Neural cell (in vitro differentiated cells): ENCODE results near the gene SLC44A2. TPM values are rescaled to one million over a fixed set of nuclear protein-coding genes. Genes with fewer than 3 reads are reported as not detected.

Experiments used
- H2AFZ ChIP-seq: fragments of 200-600, 300-800 bp; sonication (generic), shearing (Covaris generic); 2 replicates; pipeline ENCODE4 v1.6.0; 2014; ENCODE audit warnings: low read depth, mild to moderate bottlenecking, antibody characterized with exemption, low read length, moderate library complexity
- H3F3A ChIP-seq: fragments of 200-600 bp; shearing (Covaris generic); 2 replicates; pipeline ENCODE4 v1.6.1; 2016; ENCODE audit warnings: mild to moderate bottlenecking, moderate library complexity, mixed read lengths, antibody characterized with exemption, low read length; ENCODE audit not compliant: insufficient read depth, poor library complexity, severe bottlenecking
- H3K27ac ChIP-seq: fragments of 200-600, 300-800 bp; sonication (generic), shearing (Covaris generic); 2 replicates; pipeline ENCODE4 v1.5.1; 2014; ENCODE audit warnings: mild to moderate bottlenecking, low read length, moderate library complexity
- H3K27me3 ChIP-seq: fragments of 300-800, 200-600 bp; sonication (generic), shearing (Covaris generic); 2 replicates; pipeline ENCODE4 v1.6.0; 2014; ENCODE audit warnings: mild to moderate bottlenecking, low read depth, low read length, moderate library complexity; ENCODE audit not compliant: insufficient read depth
- H3K36me3 ChIP-seq: fragments of 300-800, 200-600 bp; sonication (generic), shearing (Covaris generic); 2 replicates; pipeline ENCODE4 v1.5.1; 2014; ENCODE audit warnings: mild to moderate bottlenecking, antibody characterized with exemption, low read length, moderate library complexity; ENCODE audit not compliant: insufficient read depth
- H3K4me2 ChIP-seq: fragments of 300-800, 200-600 bp; sonication (generic), shearing (Covaris generic); 2 replicates; pipeline ENCODE4 v1.6.0; 2014; ENCODE audit warnings: mild to moderate bottlenecking, low read length
- H3K4me3 ChIP-seq: fragments of 300-800, 200-600 bp; sonication (generic), shearing (Covaris generic); 2 replicates; pipeline ENCODE4 v1.5.1; 2014; ENCODE audit warnings: mild to moderate bottlenecking, low read length, moderate library complexity
- H3K79me2 ChIP-seq: fragments of 200-600 bp; shearing (Covaris generic); replicated peaks from 2 replicates; pipeline ENCODE4 v1.6.0; 2014; ENCODE audit warnings: mild to moderate bottlenecking, low read length, moderate library complexity; ENCODE audit not compliant: insufficient read depth
- H3K9ac ChIP-seq: fragments of 300-800, 200-600 bp; sonication (generic), shearing (Covaris generic); 2 replicates; pipeline ENCODE4 v1.6.1; 2016; ENCODE audit warnings: mild to moderate bottlenecking, low read length, mixed read lengths
- H3K9me2 ChIP-seq: fragments of 200-600 bp; shearing (Covaris generic); 2 replicates; pipeline ENCODE4 v1.6.1; 2016; ENCODE audit warnings: mild to moderate bottlenecking, low read length, mixed read lengths; ENCODE audit not compliant: insufficient read depth
- H3K9me3 ChIP-seq: fragments of 200-600, 300-800 bp; sonication (generic), shearing (Covaris generic); 2 replicates; pipeline ENCODE4 v1.6.1; 2016; ENCODE audit warnings: mild to moderate bottlenecking, mixed run types, low read length, moderate library complexity, mixed read lengths
- H4K20me1 ChIP-seq: fragments of 200-600 bp; shearing (Covaris generic); 2 replicates; pipeline ENCODE4 v1.6.1; 2016; ENCODE audit warnings: mild to moderate bottlenecking, mixed run types; ENCODE audit not compliant: insufficient read depth
- EP300 ChIP-seq: fragments of 450-650 bp; conservative IDR thresholded peaks from 2 replicates; pipeline ENCODE4 v1.6.1; 2014; ENCODE audit warnings: antibody characterized with exemption, mild to moderate bottlenecking, moderate library complexity; ENCODE audit not compliant: poor library complexity, severe bottlenecking
- EZH2 ChIP-seq: fragments of 200-600, 300-800 bp; shearing (Covaris generic), sonication (generic); IDR thresholded peaks from 2 replicates; pipeline ENCODE4 v1.6.1; 2014; ENCODE audit warnings: antibody characterized with exemption, low read length, borderline replicate concordance, mild to moderate bottlenecking; ENCODE audit not compliant: insufficient read depth, poor library complexity, severe bottlenecking
- MXI1 ChIP-seq: fragments of 450-650 bp; conservative IDR thresholded peaks from 2 replicates; pipeline ENCODE4 v1.6.1; 2014; ENCODE audit warnings: antibody characterized with exemption, mild to moderate bottlenecking; ENCODE audit not compliant: poor library complexity, severe bottlenecking
- POLR2AphosphoS5 ChIP-seq: IDR thresholded peaks from 2 replicates; pipeline ENCODE4 v1.6.1; 2012
- RAD21 ChIP-seq: fragments of 450-650 bp; conservative IDR thresholded peaks from 2 replicates; pipeline ENCODE4 v1.6.1; 2014; ENCODE audit warnings: antibody characterized with exemption, mild to moderate bottlenecking, moderate library complexity
- SMC3 ChIP-seq: fragments of 450-650 bp; conservative IDR thresholded peaks from 2 replicates; pipeline ENCODE4 v1.6.1; 2014; ENCODE audit warnings: antibody characterized with exemption, mild to moderate bottlenecking, moderate library complexity; ENCODE audit not compliant: poor library complexity
- TAF1 ChIP-seq: IDR thresholded peaks from 2 replicates; pipeline ENCODE4 v1.6.1; 2012; ENCODE audit warnings: low read depth
- polyA plus RNA-seq: library from polyadenylated mRNA; depleted of rRNA; stranded (reverse); fragments of >200 nt; gene quantifications from 2 replicates; pipeline ENCODE4 v1.2.3, GENCODE V29; 2014
- TF ChIP-seq, protein P1 (sequence below): fragments of 450-650 bp; IDR thresholded peaks from 2 replicates; pipeline ENCODE4 v1.5.1; 2014; ENCODE audit warnings: antibody characterized with exemption, mild to moderate bottlenecking, moderate library complexity; ENCODE audit not compliant: poor library complexity, severe bottlenecking
- TF ChIP-seq, protein P2 (sequence below): IDR thresholded peaks from 2 replicates; pipeline ENCODE4 v1.6.1; 2012; ENCODE audit warnings: borderline replicate concordance

SLC44A2 gene
- polyA plus RNA-seq, 1 donor from 2014 or later = 50.0 TPM

DNA sequence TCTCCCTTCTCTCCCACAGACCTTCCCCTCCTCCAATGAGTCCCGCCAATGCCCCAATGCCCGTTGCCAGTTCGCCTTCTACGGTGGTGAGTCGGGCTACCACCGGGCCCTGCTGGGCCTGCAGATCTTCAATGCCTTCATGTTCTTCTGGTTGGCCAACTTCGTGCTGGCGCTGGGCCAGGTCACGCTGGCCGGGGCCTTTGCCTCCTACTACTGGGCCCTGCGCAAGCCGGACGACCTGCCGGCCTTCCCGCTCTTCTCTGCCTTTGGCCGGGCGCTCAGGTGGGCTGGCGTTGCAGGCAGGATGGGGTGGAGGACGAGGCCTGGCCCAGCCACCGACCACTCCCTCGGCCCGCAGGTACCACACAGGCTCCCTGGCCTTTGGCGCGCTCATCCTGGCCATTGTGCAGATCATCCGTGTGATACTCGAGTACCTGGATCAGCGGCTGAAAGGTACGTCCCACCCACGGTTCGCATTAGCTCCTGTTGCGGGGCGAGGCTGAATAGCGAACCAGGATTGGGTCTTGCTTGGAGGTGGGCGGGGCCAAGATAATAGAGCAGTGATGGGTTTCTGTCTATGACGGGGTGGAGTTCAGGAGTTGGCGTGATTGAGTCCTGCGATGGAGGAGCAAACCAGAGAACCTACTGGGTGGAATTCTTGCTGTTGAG lies 11.1 kb downstream of the SLC44A2 start:
- Histone ChIP-seq H3K27me3 (no peaks in the 10 kb centered on the region), H3K9me3 (no peaks in the 10 kb centered on the region), H2AFZ (no peak overlapping the region), H3K36me3 (no peaks in the 10 kb centered on the region), H3F3A (no peaks in the 10 kb centered on the region), H3K9me2 (no peaks in the 10 kb centered on the region), H3K79me2 (no peaks in the 10 kb centered on the region), H3K4me3 (no peak overlapping the region), H3K27ac (no peak overlapping the region), H3K9ac (no peak overlapping the region), H3K4me2 (no peak overlapping the region), H4K20me1 (no peaks in the 10 kb centered on the region)
- TF ChIP-seq RAD21 (no peak), EZH2 (no peak), EP300 (no peak), POLR2AphosphoS5 (no peak), SMC3 (no peak), TAF1 (no peak), MXI1 (no peak)
- TF ChIP-seq, protein P1, sequence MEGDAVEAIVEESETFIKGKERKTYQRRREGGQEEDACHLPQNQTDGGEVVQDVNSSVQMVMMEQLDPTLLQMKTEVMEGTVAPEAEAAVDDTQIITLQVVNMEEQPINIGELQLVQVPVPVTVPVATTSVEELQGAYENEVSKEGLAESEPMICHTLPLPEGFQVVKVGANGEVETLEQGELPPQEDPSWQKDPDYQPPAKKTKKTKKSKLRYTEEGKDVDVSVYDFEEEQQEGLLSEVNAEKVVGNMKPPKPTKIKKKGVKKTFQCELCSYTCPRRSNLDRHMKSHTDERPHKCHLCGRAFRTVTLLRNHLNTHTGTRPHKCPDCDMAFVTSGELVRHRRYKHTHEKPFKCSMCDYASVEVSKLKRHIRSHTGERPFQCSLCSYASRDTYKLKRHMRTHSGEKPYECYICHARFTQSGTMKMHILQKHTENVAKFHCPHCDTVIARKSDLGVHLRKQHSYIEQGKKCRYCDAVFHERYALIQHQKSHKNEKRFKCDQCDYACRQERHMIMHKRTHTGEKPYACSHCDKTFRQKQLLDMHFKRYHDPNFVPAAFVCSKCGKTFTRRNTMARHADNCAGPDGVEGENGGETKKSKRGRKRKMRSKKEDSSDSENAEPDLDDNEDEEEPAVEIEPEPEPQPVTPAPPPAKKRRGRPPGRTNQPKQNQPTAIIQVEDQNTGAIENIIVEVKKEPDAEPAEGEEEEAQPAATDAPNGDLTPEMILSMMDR = no peak
- TF ChIP-seq, protein P2, sequence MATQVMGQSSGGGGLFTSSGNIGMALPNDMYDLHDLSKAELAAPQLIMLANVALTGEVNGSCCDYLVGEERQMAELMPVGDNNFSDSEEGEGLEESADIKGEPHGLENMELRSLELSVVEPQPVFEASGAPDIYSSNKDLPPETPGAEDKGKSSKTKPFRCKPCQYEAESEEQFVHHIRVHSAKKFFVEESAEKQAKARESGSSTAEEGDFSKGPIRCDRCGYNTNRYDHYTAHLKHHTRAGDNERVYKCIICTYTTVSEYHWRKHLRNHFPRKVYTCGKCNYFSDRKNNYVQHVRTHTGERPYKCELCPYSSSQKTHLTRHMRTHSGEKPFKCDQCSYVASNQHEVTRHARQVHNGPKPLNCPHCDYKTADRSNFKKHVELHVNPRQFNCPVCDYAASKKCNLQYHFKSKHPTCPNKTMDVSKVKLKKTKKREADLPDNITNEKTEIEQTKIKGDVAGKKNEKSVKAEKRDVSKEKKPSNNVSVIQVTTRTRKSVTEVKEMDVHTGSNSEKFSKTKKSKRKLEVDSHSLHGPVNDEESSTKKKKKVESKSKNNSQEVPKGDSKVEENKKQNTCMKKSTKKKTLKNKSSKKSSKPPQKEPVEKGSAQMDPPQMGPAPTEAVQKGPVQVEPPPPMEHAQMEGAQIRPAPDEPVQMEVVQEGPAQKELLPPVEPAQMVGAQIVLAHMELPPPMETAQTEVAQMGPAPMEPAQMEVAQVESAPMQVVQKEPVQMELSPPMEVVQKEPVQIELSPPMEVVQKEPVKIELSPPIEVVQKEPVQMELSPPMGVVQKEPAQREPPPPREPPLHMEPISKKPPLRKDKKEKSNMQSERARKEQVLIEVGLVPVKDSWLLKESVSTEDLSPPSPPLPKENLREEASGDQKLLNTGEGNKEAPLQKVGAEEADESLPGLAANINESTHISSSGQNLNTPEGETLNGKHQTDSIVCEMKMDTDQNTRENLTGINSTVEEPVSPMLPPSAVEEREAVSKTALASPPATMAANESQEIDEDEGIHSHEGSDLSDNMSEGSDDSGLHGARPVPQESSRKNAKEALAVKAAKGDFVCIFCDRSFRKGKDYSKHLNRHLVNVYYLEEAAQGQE = no peak

DNA sequence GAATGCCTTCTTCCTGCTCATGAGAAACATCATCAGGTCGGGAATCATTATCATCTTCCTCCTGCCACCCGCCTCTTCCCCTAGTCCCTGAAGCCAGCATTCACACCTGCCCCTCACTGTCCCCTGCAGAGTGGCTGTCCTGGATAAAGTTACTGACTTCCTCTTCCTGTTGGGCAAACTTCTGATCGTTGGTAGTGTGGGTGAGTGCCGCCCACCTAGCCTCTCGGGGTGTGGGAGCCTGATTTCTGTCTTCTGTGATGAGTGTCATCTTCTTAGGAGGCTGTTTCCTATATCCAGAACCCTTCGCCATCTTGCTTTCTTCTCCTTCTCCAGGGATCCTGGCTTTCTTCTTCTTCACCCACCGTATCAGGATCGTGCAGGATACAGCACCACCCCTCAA lies 12.5 kb downstream of the SLC44A2 start:
- no peak overlapping the region for H3K4me2 ChIP-seq
- H3K27me3 ChIP-seq = no peaks in the 10 kb centered on the region
- no peaks in the 10 kb centered on the region for H3K79me2 ChIP-seq
- H3K36me3 ChIP-seq = no peaks in the 10 kb centered on the region
- no peaks in the 10 kb centered on the region for H3K9me3 ChIP-seq
- H3K27ac ChIP-seq = no peak overlapping the region
- H3K4me3 ChIP-seq = no peak overlapping the region
- H2AFZ ChIP-seq = no peak overlapping the region
- no peaks in the 10 kb centered on the region for H4K20me1 ChIP-seq
- TF ChIP-seq, protein P2 = no peak
- TF ChIP-seq POLR2AphosphoS5 = no peak
- no peak for TF ChIP-seq RAD21
- TF ChIP-seq SMC3 = no peak
- TF ChIP-seq, protein P1 = no peak
- TF ChIP-seq TAF1 = no peak
- no peak for TF ChIP-seq MXI1
- no peak for TF ChIP-seq EP300
- TF ChIP-seq EZH2 = no peak
- no peaks in the 10 kb centered on the region for H3F3A ChIP-seq
- no peaks in the 10 kb centered on the region for H3K9me2 ChIP-seq
- H3K9ac ChIP-seq = no peak overlapping the region
